ENCODE results near the gene XYLB.

The XYLB gene

GRCh38 chr3:38311476-38311875 lies 35.1 kb upstream of the XYLB start:
- DNase-seq (ENCODE audit: extremely low read depth, low read depth), result no peak
- TF ChIP-seq, protein P1, sequence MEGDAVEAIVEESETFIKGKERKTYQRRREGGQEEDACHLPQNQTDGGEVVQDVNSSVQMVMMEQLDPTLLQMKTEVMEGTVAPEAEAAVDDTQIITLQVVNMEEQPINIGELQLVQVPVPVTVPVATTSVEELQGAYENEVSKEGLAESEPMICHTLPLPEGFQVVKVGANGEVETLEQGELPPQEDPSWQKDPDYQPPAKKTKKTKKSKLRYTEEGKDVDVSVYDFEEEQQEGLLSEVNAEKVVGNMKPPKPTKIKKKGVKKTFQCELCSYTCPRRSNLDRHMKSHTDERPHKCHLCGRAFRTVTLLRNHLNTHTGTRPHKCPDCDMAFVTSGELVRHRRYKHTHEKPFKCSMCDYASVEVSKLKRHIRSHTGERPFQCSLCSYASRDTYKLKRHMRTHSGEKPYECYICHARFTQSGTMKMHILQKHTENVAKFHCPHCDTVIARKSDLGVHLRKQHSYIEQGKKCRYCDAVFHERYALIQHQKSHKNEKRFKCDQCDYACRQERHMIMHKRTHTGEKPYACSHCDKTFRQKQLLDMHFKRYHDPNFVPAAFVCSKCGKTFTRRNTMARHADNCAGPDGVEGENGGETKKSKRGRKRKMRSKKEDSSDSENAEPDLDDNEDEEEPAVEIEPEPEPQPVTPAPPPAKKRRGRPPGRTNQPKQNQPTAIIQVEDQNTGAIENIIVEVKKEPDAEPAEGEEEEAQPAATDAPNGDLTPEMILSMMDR (IDR thresholded peaks at IDR 0.05; ENCODE audit: low read depth, low read length), result no peak

DNA sequence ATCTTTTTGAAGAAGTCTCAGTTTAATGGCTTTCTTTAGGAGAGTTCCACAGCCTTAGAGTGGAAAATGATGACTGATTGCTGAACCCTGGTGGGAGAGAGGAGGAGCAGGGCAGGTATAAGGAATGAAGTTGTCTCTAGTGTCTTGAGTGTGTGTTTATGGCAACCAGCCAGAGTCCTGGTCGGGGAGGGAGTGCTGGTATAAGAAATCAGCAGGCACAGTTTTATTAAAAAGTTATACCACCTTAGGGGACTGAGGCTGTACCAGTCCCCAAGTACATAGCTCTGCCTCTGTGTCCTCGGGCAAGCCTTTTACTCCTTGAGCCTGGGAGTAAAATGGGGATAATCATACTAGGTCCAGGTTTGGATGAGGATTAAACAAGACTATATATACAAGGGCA lies 34.6 kb upstream of the XYLB start:
- TF ChIP-seq, protein P1 (IDR thresholded peaks at IDR 0.05; ENCODE audit: low read depth, low read length), result no peak
- no peak for DNase-seq (ENCODE audit: extremely low read depth, low read depth)

DNA sequence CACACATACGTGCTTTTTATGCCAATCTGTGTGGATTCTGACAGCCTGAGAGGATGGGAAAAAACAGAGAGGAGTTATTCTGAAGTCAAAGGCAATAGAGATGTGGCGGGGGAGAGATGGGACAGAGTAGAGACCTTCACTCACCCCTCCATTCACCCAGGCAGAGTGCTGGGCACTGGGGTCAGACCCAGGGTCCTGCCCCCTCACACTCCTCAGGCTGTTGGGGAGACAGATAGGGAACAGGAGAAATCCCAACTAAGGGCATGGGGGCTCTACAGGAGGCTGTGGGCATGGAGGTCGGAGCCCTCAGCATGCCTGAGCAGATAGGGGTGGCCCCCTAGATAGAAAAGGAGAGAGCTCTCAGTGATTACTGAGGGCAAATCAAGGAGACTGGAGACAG lies 34.2 kb upstream of the XYLB start:
- TF ChIP-seq, protein P1 (IDR thresholded peaks at IDR 0.05; ENCODE audit: low read depth, low read length), result no peak
- no peak for DNase-seq (ENCODE audit: extremely low read depth, low read depth)

DNA sequence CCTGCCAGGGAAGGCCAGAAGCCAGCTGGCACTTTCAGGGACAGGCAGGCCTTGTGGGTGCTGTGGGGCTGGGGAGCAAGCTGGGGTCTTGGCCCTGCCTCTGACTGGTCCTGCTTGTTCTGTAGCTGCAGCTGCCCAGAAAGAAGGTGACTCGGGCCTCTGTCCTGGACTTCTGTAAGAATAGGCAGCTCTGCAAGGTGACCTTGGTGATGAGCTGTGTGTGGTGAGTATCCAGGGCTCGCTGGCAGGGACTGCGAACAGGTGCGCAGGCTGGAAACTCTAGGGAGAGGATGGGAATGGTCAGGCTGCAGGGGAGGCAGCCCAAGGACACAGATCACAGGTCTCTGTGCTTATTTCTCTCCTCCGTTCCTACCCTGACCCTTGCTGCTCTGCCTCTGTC lies 33.3 kb upstream of the XYLB start:
- DNase-seq (ENCODE audit: extremely low read depth, low read depth), result no peak
- TF ChIP-seq, protein P1 (IDR thresholded peaks at IDR 0.05; ENCODE audit: low read depth, low read length), result no peak

- no peak for DNase-seq (ENCODE audit: extremely low read depth, low read depth)
- TF ChIP-seq, protein P1 (IDR thresholded peaks at IDR 0.05; ENCODE audit: low read depth, low read length), result no peak
Measured at GRCh38 chr3:38313695-38314094, 32.9 kb upstream of the XYLB start.

GRCh38 chr3:38314112-38314763 lies 32.3 kb upstream of the XYLB start:
- TF ChIP-seq, protein P1 (IDR thresholded peaks at IDR 0.05; ENCODE audit: low read depth, low read length), result no peak
- DNase-seq (ENCODE audit: extremely low read depth, low read depth), result no peak

- no peak for DNase-seq (ENCODE audit: extremely low read depth, low read depth)
- TF ChIP-seq, protein P1 (IDR thresholded peaks at IDR 0.05; ENCODE audit: low read depth, low read length), result no peak
Measured at GRCh38 chr3:38314764-38315487, 31.7 kb upstream of the XYLB start.

Data from AG09319 (cell line).